Smooth muscle cell (in vitro differentiated cells): ENCODE data around the gene RBBP8NL. TPM values are rescaled to one million over a fixed set of nuclear protein-coding genes. Genes with fewer than 3 reads are reported as not detected.

Experiments
- DNase-seq: peaks from one replicate; lab custom pipeline; 2025; ENCODE audit not compliant: unreplicated experiment; lab: John Stamatoyannopoulos, UW
- H2AFZ ChIP-seq: fragments of 200-600 bp; sonication (generic); 2 replicates; pipeline ENCODE4 v1.6.0; 2016; ENCODE audit warnings: antibody characterized with exemption, low read depth, mild to moderate bottlenecking
- H3F3A ChIP-seq: fragments of 200-600 bp; sonication (generic); 2 replicates; pipeline ENCODE4 v1.6.0; 2017; ENCODE audit warnings: antibody characterized with exemption, low read depth
- H3K27ac ChIP-seq: fragments of 200-600 bp; sonication (generic); 2 replicates; pipeline ENCODE4 v1.5.1; 2016; ENCODE audit warnings: low read depth, mild to moderate bottlenecking
- H3K27me3 ChIP-seq: fragments of 200-600 bp; sonication (generic); 2 replicates; pipeline ENCODE4 v1.6.1; 2016; ENCODE audit warnings: low read depth, mild to moderate bottlenecking
- H3K36me3 ChIP-seq: fragments of 200-600 bp; sonication (generic); 2 replicates; pipeline ENCODE4 v1.5.1; 2016; ENCODE audit warnings: low read depth
- H3K4me1 ChIP-seq: fragments of 200-600 bp; sonication (generic); 2 replicates; pipeline ENCODE4 v1.5.1; 2016; ENCODE audit warnings: low read depth
- H3K4me2 ChIP-seq: fragments of 200-600 bp; sonication (generic); 2 replicates; pipeline ENCODE4 v1.6.0; 2016; ENCODE audit warnings: mild to moderate bottlenecking
- H3K4me3 ChIP-seq: fragments of 200-600 bp; sonication (generic); 2 replicates; pipeline ENCODE4 v1.5.1; 2016; ENCODE audit warnings: mild to moderate bottlenecking
- H3K79me2 ChIP-seq: fragments of 200-600 bp; sonication (generic); 2 replicates; pipeline ENCODE4 v1.6.0; 2016; ENCODE audit warnings: low read depth, mild to moderate bottlenecking
- H3K9ac ChIP-seq: fragments of 200-600 bp; sonication (generic); 2 replicates; pipeline ENCODE4 v1.6.0; 2016; ENCODE audit warnings: low read depth
- H3K9me3 ChIP-seq: fragments of 200-600 bp; sonication (generic); replicated peaks from 2 replicates; pipeline ENCODE4 v1.5.1; 2016; ENCODE audit warnings: low read depth
- H4K20me1 ChIP-seq: fragments of 200-600 bp; sonication (generic); 2 replicates; pipeline ENCODE4 v1.6.0; 2016; ENCODE audit warnings: low read depth
- WGBS: methylation state at CpG from one replicate; pipeline ENCODE4 v1.1.7; 2016; ENCODE audit warnings: low lambda C conversion rate; 5-methylcytosine and 5-hydroxymethylcytosine counted together
- polyA plus RNA-seq: library from polyadenylated mRNA; unstranded; fragments of >200 nt; fragmentation: Nextera tagmentation; extraction: Ambion mirVana; gene quantifications from 2 replicates; pipeline ENCODE4 v1.2.1, GENCODE V29; 2016
- total RNA-seq: library from RNA; depleted of rRNA; stranded (reverse); fragments of >200 nt; gene quantifications from 2 replicates; pipeline ENCODE4 v1.2.3, GENCODE V29; 2014
- TF ChIP-seq, protein P1 (sequence below): fragments of 200-600 bp; sonication (generic); IDR thresholded peaks from 2 replicates; pipeline ENCODE4 v1.5.1; 2017; ENCODE audit warnings: borderline replicate concordance, mild to moderate bottlenecking, antibody characterized with exemption; ENCODE audit not compliant: insufficient read depth, poor library complexity, severe bottlenecking

RBBP8NL gene
- total and polyA plus RNA-seq, 2 experiments from 2014 or later = 0.40 TPM; not detected in 1

DNA sequence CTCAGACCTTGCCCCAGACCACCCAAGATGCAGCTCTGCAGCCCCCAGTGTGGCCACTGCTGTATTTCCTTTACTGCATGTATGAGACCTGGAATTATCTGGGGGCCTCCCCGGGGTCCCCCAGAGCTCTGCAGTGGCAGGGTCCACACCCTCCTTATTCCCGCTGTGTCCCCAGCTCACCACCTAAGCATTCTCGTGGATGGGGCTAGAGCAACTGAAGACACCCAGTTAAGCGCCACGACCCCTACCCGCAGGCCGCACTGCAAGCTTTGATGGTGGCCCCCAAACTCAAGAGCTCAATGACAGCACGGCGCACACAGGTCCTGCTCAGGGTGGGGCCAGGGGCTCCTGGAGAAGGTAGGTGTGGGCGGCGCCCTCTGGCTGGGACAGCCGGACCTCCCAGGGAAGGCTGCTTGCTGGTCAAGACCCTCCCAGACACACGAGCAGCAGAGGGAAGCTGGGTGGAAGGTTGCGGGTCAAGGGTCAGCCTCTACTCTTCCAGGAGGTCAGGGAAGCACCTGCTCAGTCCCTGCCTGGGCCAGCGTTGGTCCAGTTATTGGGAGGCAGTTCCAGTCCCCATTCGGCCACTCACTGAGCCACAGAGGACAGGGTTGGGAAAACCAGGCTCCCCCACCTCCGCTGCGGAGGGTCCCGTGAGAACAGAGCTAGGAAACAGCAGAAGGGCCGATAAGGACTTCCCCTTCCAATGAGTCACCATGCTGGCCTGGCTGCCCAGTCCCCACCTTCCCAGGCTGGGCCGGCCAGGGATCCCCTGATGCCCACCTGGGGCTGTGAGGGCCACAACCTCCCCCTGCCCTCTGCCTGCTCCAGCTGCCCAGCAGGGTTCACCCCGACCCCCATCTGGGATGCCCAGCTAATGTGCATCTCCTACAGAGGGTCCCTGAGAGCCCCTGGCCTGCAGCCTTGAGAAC is 63.2 kb downstream of the RBBP8NL start:
- Histone ChIP-seq H4K20me1 (peaks cover 57% of the 10 kb centered on the region), H3K27me3 (no peaks in the 10 kb centered on the region), H3K4me3 (no peak overlapping the region), H3F3A (no peaks in the 10 kb centered on the region), H3K27ac (peak overlapping the region; percentile 47), H3K36me3 (no peaks in the 10 kb centered on the region), H2AFZ (no peak overlapping the region), H3K79me2 (peaks cover 14% of the 10 kb centered on the region), H3K9me3 (no peaks in the 10 kb centered on the region), H3K4me1 (peaks cover 68% of the 10 kb centered on the region), H3K4me2 (peak overlapping the region; percentile 99), H3K9ac (no peak overlapping the region)
- TF ChIP-seq, protein P1, sequence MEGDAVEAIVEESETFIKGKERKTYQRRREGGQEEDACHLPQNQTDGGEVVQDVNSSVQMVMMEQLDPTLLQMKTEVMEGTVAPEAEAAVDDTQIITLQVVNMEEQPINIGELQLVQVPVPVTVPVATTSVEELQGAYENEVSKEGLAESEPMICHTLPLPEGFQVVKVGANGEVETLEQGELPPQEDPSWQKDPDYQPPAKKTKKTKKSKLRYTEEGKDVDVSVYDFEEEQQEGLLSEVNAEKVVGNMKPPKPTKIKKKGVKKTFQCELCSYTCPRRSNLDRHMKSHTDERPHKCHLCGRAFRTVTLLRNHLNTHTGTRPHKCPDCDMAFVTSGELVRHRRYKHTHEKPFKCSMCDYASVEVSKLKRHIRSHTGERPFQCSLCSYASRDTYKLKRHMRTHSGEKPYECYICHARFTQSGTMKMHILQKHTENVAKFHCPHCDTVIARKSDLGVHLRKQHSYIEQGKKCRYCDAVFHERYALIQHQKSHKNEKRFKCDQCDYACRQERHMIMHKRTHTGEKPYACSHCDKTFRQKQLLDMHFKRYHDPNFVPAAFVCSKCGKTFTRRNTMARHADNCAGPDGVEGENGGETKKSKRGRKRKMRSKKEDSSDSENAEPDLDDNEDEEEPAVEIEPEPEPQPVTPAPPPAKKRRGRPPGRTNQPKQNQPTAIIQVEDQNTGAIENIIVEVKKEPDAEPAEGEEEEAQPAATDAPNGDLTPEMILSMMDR = no peak
- 65% methylated on average over 22 of the region's 22 CpGs for WGBS
- DNase-seq = no peak

- Histone ChIP-seq H4K20me1 (peaks cover 64% of the 10 kb centered on the region), H3F3A (no peaks in the 10 kb centered on the region), H3K36me3 (no peaks in the 10 kb centered on the region), H3K79me2 (peaks cover 14% of the 10 kb centered on the region), H3K9ac (no peak overlapping the region), H3K27me3 (no peaks in the 10 kb centered on the region), H3K4me3 (no peak overlapping the region), H3K4me2 (no peak overlapping the region), H2AFZ (no peak overlapping the region), H3K27ac (no peak overlapping the region), H3K9me3 (no peaks in the 10 kb centered on the region), H3K4me1 (peaks cover 60% of the 10 kb centered on the region)
- TF ChIP-seq, protein P1 = no peak
- no peak for DNase-seq
- WGBS = 76% methylated on average over 17 of the region's 20 CpGs
These were observed 64.1 kb downstream of the RBBP8NL start for GRCh38 chr20:62362991-62363919.

GRCh38 chr20:62362590-62362940 is 64.8 kb downstream of the RBBP8NL start:
- Histone ChIP-seq H3K4me1 (peaks cover 53% of the 10 kb centered on the region), H3K4me2 (no peak overlapping the region), H3K4me3 (no peak overlapping the region), H3K9me3 (no peaks in the 10 kb centered on the region), H3K9ac (no peak overlapping the region), H4K20me1 (peaks cover 70% of the 10 kb centered on the region), H2AFZ (no peak overlapping the region), H3K27me3 (no peaks in the 10 kb centered on the region), H3K27ac (no peak overlapping the region), H3F3A (no peaks in the 10 kb centered on the region), H3K79me2 (peaks cover 18% of the 10 kb centered on the region), H3K36me3 (no peaks in the 10 kb centered on the region)
- DNase-seq = no peak
- WGBS = 93% methylated on average over 13 of the region's 13 CpGs
- TF ChIP-seq, protein P1 = no peak
